HepG2 (cell line): ENCODE data around the gene PEX11A. TPM values are rescaled to one million over a fixed set of nuclear protein-coding genes. Genes with fewer than 3 reads are reported as not detected.

ENCODE experiments used
- GPBP1L1 ChIP-seq: sonication (generic); formaldehyde crosslinking; IDR thresholded peaks from 2 replicates; pipeline ENCODE4 v1.5.0; 2020; ENCODE audit warnings: mild to moderate bottlenecking, missing genetic modification reagents
- NFATC3 ChIP-seq: sonication (generic); formaldehyde crosslinking; IDR thresholded peaks from 2 replicates; pipeline ENCODE4 v1.5.1; 2020; ENCODE audit warnings: mild to moderate bottlenecking, missing genetic modification reagents
- PHF5A ChIP-seq: IDR thresholded peaks from one replicate; pipeline ENCODE4 v1.6.1; 2018; ENCODE audit warnings: low read depth, missing genetic modification reagents; ENCODE audit not compliant: unreplicated experiment
- SKI ChIP-seq: fragments of 450-650 bp; IDR thresholded peaks from one replicate; pipeline ENCODE4 v1.6.1; 2018; ENCODE audit warnings: mild to moderate bottlenecking; ENCODE audit not compliant: partially characterized antibody
- STAT6 ChIP-seq: sonication (generic); formaldehyde crosslinking; IDR thresholded peaks from 2 replicates; pipeline ENCODE4 v1.4.0; 2020; ENCODE audit warnings: missing genetic modification reagents, mild to moderate bottlenecking, borderline replicate concordance
- ZBTB37 ChIP-seq: sonication (generic); formaldehyde crosslinking; IDR thresholded peaks from 2 replicates; pipeline ENCODE4 v1.4.0; 2020; ENCODE audit warnings: mild to moderate bottlenecking, missing genetic modification reagents
- ZBTB39 ChIP-seq: sonication (generic); formaldehyde crosslinking; IDR thresholded peaks from 2 replicates; pipeline ENCODE4 v1.5.0; 2020; ENCODE audit warnings: missing genetic modification reagents
- ZFP90 ChIP-seq: sonication (generic); formaldehyde crosslinking; IDR thresholded peaks from 2 replicates; pipeline ENCODE4 v1.8.0; 2022; ENCODE audit warnings: missing genetic modification reagents, mild to moderate bottlenecking, inconsistent platforms, borderline replicate concordance
- ZNF326 ChIP-seq: sonication (generic); formaldehyde crosslinking; IDR thresholded peaks from 2 replicates; pipeline ENCODE4 v1.4.0; 2020; ENCODE audit warnings: missing genetic modification reagents, borderline replicate concordance
- ZNF501 ChIP-seq: sonication (generic); formaldehyde crosslinking; IDR thresholded peaks from 2 replicates; pipeline ENCODE4 v1.5.1; 2020; ENCODE audit warnings: mild to moderate bottlenecking, moderate library complexity, missing genetic modification reagents
- ZNF570 ChIP-seq: sonication (generic); formaldehyde crosslinking; IDR thresholded peaks from 2 replicates; pipeline ENCODE4 v1.4.0; 2020; ENCODE audit warnings: mild to moderate bottlenecking, missing genetic modification reagents, borderline replicate concordance
- ZNF780A ChIP-seq: sonication (generic); formaldehyde crosslinking; IDR thresholded peaks from 2 replicates; pipeline ENCODE4 v1.8.0; 2022; ENCODE audit warnings: mild to moderate bottlenecking, missing genetic modification reagents, moderate library complexity
- ZSCAN5A ChIP-seq: sonication (generic); formaldehyde crosslinking; IDR thresholded peaks from 2 replicates; pipeline ENCODE4 v1.8.0; 2022; ENCODE audit warnings: mild to moderate bottlenecking, missing genetic modification reagents, borderline replicate concordance
- polyA plus RNA-seq, 8 experiments: library from polyadenylated mRNA; depleted of rRNA in 3 of 8; stranded (reverse) in 7 of 8; unstranded in 1 of 8; fragments of >200 nt; fragmentation: Illumina TruSeq in 4 of 8; extraction: Trizol in 4 of 8; gene quantifications; 2 replicates each; pipeline versions ENCODE4 v1.2.1 to v1.2.3, GENCODE V29; 2011 to 2016; ENCODE audit warnings: low read depth in 4 of 8, missing spikeins in 1 of 8, mixed read lengths in 1 of 8; ENCODE audit not compliant: insufficient read depth in 1 of 8
- total RNA-seq, 5 experiments: library from RNA; depleted of rRNA; stranded (reverse); fragments of >200 nt; fragmentation: Illumina TruSeq; extraction: Trizol; gene quantifications; 2 replicates each; pipeline ENCODE4 v1.2.3, GENCODE V29; 2016; ENCODE audit warnings: low read depth in 1 of 5

PEX11A gene
- total and polyA plus RNA-seq, 2 of the 13 experiments (the other 11 are each of a cell fraction or from before 2014, with no cell fraction given), result 9.9 to 15.1 TPM

GRCh38 chr15:89690276-89691218, at the start of gene PEX11A, which contains the start of gene WDR93 (continued):
- TF ChIP-seq STAT6 (no peak), NFATC3 (CRISPR knock-in tag) (no peak), ZBTB39 (CRISPR knock-in tag) (no peak), ZFP90 (CRISPR knock-in tag) (peak; percentile 8; the same call in 1 of the 2 replicates), ZNF501 (CRISPR knock-in tag) (peak; percentile 74), GPBP1L1 (CRISPR knock-in tag) (no peak), ZNF326 (no peak), ZSCAN5A (CRISPR knock-in tag) (no peak), ZNF780A (CRISPR knock-in tag) (no peak), SKI (no peak), ZNF570 (no peak), ZBTB37 (CRISPR knock-in tag) (no peak), PHF5A (CRISPR knock-in tag) (no peak)
